ENCODE results near the gene JCHAIN. TPM values are rescaled to one million over a fixed set of nuclear protein-coding genes. Genes with fewer than 3 reads are reported as not detected.

JCHAIN gene
- total and polyA plus RNA-seq, 4 donors = 18.3 to 276 (median 111) TPM

DNA sequence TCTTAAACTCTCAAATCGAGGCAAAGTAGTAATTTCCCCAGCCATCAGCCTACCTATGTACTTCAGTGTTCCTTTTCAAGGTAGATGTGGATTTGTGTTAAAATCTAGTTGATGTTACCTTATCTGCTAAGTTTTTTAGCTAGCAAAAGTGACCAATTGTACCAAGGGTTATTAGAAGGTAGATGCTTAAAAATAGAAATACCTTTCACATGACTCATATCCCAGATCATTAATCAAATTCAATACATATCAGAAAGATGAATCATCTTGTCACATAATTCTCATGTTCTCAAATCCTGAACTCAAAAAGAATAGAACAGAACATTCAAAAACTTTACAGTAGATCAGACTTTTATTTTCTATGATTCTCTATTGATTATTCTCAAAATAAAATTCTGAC lies 34.3 kb downstream of the JCHAIN start:
- no peak overlapping the region for H3K27ac ChIP-seq (ENCODE audit: low read depth in 1 of 2, low read length in 1 of 2)
- H3K9me3 ChIP-seq (ENCODE audit: control insufficient read depth in 4 of 4, insufficient read depth in 3 of 4, low read length in 3 of 4) = peaks cover 0 to 2% (median 0%) of the 10 kb centered on the region in 4 donors
- H3K36me3 ChIP-seq (ENCODE audit: control insufficient read depth in 4 of 4, insufficient read depth in 4 of 4, low read length in 4 of 4) = no peaks in the 10 kb centered on the region
- H3K9ac ChIP-seq (ENCODE audit: insufficient read depth in 1 of 2, low read length in 2 of 2) = no peak overlapping the region
- TF ChIP-seq, protein P1, sequence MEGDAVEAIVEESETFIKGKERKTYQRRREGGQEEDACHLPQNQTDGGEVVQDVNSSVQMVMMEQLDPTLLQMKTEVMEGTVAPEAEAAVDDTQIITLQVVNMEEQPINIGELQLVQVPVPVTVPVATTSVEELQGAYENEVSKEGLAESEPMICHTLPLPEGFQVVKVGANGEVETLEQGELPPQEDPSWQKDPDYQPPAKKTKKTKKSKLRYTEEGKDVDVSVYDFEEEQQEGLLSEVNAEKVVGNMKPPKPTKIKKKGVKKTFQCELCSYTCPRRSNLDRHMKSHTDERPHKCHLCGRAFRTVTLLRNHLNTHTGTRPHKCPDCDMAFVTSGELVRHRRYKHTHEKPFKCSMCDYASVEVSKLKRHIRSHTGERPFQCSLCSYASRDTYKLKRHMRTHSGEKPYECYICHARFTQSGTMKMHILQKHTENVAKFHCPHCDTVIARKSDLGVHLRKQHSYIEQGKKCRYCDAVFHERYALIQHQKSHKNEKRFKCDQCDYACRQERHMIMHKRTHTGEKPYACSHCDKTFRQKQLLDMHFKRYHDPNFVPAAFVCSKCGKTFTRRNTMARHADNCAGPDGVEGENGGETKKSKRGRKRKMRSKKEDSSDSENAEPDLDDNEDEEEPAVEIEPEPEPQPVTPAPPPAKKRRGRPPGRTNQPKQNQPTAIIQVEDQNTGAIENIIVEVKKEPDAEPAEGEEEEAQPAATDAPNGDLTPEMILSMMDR (IDR thresholded peaks at IDR 0.05; ENCODE audit: control extremely low read depth, extremely low read depth) = no peak
- ATAC-seq (ENCODE audit: insufficient read depth, low FRiP score) (no peak), DNase-seq (no peak)
- no peaks in the 10 kb centered on the region for H3K27me3 ChIP-seq (ENCODE audit: control insufficient read depth in 3 of 3, insufficient read depth in 3 of 3, low read length in 2 of 3)
- 87 to 91% methylated on average over 1 of the region's 1 CpG for WGBS, 2 donors
- no peak overlapping the region for H3K4me3 ChIP-seq
- H3K4me1 ChIP-seq (ENCODE audit: control insufficient read depth in 5 of 5, insufficient read depth in 5 of 5, low read length in 5 of 5) = peaks cover 0 to under 1% (median 0%) of the 10 kb centered on the region in 5 donors

DNA sequence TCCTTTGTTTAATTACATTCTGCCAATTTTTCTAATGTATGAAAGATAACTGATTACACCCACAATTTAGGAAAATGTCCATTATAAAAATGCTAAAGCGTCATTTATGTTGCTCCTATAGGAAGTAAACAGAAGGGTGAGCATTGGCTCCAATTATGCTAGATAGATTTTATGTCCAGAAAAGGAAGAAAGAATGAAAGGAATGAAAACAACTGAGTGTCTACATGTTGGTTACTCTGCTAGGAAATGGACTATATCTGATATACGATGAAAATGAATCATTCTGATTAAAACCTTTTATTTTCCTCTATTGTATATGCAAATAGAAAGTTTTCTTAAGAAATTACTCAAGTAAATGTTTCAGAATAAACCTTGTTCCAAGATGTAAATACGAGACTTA lies 36.1 kb downstream of the JCHAIN start:
- H3K4me3 ChIP-seq = no peak overlapping the region
- H3K27me3 ChIP-seq (ENCODE audit: control insufficient read depth in 3 of 3, insufficient read depth in 3 of 3, low read length in 2 of 3) = no peaks in the 10 kb centered on the region
- H3K27ac ChIP-seq (ENCODE audit: low read depth in 1 of 2, low read length in 1 of 2) = no peak overlapping the region
- ATAC-seq (ENCODE audit: insufficient read depth, low FRiP score) (no peak), DNase-seq (no peak)
- 70 to 82% methylated on average over 3 of the region's 3 CpGs for WGBS, 2 donors
- TF ChIP-seq, protein P1 (IDR thresholded peaks at IDR 0.05; ENCODE audit: control extremely low read depth, extremely low read depth) = no peak
- H3K4me1 ChIP-seq (ENCODE audit: control insufficient read depth in 5 of 5, insufficient read depth in 5 of 5, low read length in 5 of 5) = no peaks in the 10 kb centered on the region
- H3K36me3 ChIP-seq (ENCODE audit: control insufficient read depth in 4 of 4, insufficient read depth in 4 of 4, low read length in 4 of 4) = no peaks in the 10 kb centered on the region
- no peak overlapping the region for H3K9ac ChIP-seq (ENCODE audit: insufficient read depth in 1 of 2, low read length in 2 of 2)
- peaks cover 0 to 2% (median 0%) of the 10 kb centered on the region in 4 donors for H3K9me3 ChIP-seq (ENCODE audit: control insufficient read depth in 4 of 4, insufficient read depth in 3 of 4, low read length in 3 of 4)

DNA sequence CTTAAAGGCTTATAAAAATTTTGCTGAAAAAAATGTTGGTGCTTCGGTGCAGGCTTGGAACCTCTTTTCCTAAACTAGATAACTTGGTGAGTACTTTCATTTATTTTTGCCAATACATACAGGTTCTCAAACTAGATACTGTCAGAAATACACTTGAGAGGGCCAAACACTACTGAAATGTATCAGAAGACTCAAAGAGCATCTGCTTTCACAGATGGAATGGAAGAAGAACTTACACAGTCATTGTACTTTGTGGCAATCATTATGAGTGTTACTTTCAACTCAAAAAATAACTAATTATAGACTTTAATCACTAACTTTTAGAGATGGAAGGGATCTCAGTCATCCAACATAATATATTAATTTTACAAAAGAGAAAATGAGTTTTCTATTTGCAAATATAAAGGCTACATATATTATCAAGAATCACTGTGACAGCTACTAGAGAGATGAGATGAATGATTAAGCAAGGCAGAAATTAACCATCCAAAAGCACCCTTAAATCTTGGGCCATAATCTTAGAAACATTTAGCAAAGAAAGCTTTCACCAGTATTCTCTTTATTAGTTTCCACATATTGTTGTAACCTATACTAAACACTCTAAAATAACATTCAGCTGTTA lies 36.7 kb downstream of the JCHAIN start:
- H3K36me3 ChIP-seq (ENCODE audit: control insufficient read depth in 4 of 4, insufficient read depth in 4 of 4, low read length in 4 of 4) = no peaks in the 10 kb centered on the region
- no peaks in the 10 kb centered on the region for H3K27me3 ChIP-seq (ENCODE audit: control insufficient read depth in 3 of 3, insufficient read depth in 3 of 3, low read length in 2 of 3)
- ATAC-seq (ENCODE audit: insufficient read depth, low FRiP score) = no peak
- DNase-seq = no peak
- H3K4me3 ChIP-seq = no peak overlapping the region
- H3K27ac ChIP-seq (ENCODE audit: low read depth in 1 of 2, low read length in 1 of 2) = no peak overlapping the region
- WGBS, 2 donors = 95 to 97% methylated on average over 1 of the region's 1 CpG
- peaks cover 0 to 2% (median 0%) of the 10 kb centered on the region in 4 donors for H3K9me3 ChIP-seq (ENCODE audit: control insufficient read depth in 4 of 4, insufficient read depth in 3 of 4, low read length in 3 of 4)
- TF ChIP-seq, protein P1 (IDR thresholded peaks at IDR 0.05; ENCODE audit: control extremely low read depth, extremely low read depth) = no peak
- H3K4me1 ChIP-seq (ENCODE audit: control insufficient read depth in 5 of 5, insufficient read depth in 5 of 5, low read length in 5 of 5) = no peaks in the 10 kb centered on the region
- H3K9ac ChIP-seq (ENCODE audit: insufficient read depth in 1 of 2, low read length in 2 of 2) = no peak overlapping the region

DNA sequence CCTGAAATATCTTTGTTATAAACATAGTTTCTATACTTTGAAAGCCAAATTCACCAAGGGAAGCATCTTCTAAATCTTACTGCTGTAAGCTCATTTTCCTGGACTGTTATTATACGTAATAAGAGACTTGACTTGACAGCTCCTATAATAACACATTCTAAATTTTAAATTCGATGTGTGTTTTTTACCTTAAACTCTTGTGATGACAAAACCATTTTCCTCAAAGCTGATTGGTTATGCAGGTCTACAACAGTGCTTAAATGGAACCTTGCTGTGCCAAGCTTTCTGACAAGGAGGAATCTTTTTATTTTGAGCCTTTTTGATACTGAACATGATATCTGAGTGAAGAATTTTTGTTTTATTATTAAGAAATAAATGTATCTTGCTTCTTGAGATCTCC lies 37.9 kb downstream of the JCHAIN start, which contains the start of gene ENAM:
ENAM (plus strand) TSS at position 301 of the 400 bp plus-strand sequence. CDS start 757 bp downstream, outside the sequence.
- no peak within 1 kb of the TSS for H3K4me3 ChIP-seq
- DNase-seq (no peak), ATAC-seq (ENCODE audit: insufficient read depth, low FRiP score) (no peak)
- H3K27me3 ChIP-seq (ENCODE audit: control insufficient read depth in 3 of 3, insufficient read depth in 3 of 3, low read length in 2 of 3) = no peaks in the 10 kb centered on the region
- WGBS, 2 donors = 87 to 92% methylated on average over 2 of the region's 2 CpGs
- TF ChIP-seq, protein P1 (IDR thresholded peaks at IDR 0.05; ENCODE audit: control extremely low read depth, extremely low read depth) = no peak
- no peaks in the 10 kb centered on the region for H3K4me1 ChIP-seq (ENCODE audit: control insufficient read depth in 5 of 5, insufficient read depth in 5 of 5, low read length in 5 of 5)
- no peaks in the 10 kb centered on the region for H3K36me3 ChIP-seq (ENCODE audit: control insufficient read depth in 4 of 4, insufficient read depth in 4 of 4, low read length in 4 of 4)
- H3K9me3 ChIP-seq (ENCODE audit: control insufficient read depth in 4 of 4, insufficient read depth in 3 of 4, low read length in 3 of 4) = no peaks in the 10 kb centered on the region
- no peak within 1 kb of the TSS for H3K9ac ChIP-seq (ENCODE audit: insufficient read depth in 1 of 2, low read length in 2 of 2)
- no peak within 1 kb of the TSS for H3K27ac ChIP-seq (ENCODE audit: low read depth in 1 of 2, low read length in 1 of 2)

Measured in lung (tissue), 12 donors.